NCI-H526 (cell line): ENCODE results near the gene KIAA0040.

Experiments used
- DNase-seq, 2 experiments: peaks; one replicate each; lab custom pipeline; 2025; lab: John Stamatoyannopoulos, UW

Gene KIAA0040

DNA sequence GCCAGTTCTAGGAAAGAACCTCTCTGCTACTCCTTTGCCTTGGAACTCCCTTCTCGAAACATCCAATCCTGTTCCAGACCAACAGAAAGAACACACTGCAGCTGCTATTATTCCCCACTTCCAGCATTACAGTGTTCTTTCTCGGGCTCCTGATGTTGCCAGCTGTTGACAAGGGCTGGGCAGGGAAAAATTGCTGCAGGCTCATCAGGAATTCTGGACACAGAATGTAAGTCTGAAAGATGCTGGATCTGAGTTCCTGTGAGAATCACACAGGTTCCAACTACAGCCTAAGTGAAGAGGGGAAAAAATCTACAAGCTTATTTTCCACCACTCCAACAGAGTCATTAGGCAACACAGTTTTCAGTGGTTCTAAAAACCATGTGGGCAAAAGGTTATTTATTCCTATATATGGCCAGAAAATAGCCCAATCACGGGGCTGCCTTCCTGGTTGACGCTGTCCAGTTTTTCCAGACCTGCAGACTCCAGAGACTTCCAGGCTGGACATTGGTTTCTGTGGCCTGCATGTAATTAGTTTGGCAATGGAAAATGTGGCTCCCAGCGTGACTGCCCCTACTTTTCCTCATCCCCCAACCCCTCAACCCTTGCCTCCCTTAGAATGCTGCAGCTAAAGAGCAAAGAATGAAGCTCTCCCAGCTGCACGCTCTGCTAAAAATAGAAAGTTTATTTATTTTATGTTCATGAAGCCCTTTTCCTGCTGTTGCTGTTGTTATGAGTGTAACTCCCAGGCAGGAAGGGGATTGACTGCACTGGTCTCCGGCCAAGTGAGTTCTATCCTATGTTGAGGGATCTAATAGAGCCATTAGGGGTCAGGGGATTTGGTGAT lies 8.3 kb upstream of the KIAA0040 start:
- no peak for DNase-seq

GRCh38 chr1:175198332-175198731 lies 5.8 kb upstream of the KIAA0040 start:
- no peak for DNase-seq

DNA sequence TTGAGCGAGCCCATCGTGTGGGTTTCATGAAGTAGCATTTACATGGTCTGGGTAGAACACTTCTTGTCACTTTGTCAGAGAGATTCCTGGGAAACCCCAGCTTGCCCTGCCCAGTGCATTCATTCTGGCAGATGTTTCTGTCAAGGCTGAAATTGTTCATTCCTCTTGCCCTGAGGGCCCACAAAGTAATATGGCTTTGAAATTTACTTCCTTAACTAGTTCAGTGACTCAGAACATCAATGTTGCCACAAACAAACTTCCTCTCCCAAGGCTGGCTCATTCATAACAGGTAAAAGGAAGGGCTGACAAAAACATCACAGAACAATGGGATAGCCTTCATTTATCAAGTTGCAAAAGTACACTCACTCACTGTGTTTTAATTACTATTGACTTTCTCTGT lies 5.0 kb upstream of the KIAA0040 start:
- no peak for DNase-seq

DNA sequence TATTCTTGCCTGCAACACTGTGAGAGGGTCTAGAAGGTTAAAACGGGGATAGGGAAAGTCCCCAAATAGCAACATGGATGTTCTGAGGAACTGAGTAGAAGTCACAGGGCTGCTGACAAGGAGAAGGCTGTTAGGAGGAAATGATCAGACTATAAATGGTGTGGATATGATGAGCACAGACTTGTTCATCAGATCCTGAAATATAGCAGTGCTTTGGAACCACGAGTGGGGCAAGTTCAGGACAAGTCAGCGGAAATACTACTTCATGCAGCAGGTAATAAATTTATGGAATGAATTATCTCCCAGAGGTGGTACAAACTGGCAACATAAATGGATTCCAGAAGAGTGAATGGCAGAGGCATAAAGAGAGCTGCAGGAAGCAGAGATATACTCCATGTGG lies 3.2 kb upstream of the KIAA0040 start:
- no peak for DNase-seq

GRCh38 chr1:175195281-175195680 lies 2.7 kb upstream of the KIAA0040 start:
- no peak for DNase-seq

DNA sequence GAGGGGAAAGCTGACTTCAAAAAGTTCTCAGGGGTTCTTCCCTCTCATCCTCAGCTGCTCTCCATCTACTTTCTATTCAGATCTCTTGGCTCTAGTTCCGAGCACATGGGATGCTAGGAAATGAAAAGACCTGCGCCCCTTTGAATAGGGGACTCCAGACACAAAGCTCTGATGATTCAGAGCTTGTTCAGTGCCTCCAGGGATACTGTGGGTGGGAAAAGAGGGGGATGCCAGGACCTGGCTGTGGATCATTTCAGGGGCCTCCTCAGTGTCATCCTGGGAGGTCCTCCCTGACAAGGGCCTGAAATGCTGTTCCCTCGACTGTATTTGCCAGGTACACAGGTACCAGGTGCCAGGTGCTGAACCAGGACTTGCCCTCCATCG lies 943 bp upstream of the KIAA0040 start:
- peak in 1 of 2 experiments; percentile 39 for DNase-seq

DNA sequence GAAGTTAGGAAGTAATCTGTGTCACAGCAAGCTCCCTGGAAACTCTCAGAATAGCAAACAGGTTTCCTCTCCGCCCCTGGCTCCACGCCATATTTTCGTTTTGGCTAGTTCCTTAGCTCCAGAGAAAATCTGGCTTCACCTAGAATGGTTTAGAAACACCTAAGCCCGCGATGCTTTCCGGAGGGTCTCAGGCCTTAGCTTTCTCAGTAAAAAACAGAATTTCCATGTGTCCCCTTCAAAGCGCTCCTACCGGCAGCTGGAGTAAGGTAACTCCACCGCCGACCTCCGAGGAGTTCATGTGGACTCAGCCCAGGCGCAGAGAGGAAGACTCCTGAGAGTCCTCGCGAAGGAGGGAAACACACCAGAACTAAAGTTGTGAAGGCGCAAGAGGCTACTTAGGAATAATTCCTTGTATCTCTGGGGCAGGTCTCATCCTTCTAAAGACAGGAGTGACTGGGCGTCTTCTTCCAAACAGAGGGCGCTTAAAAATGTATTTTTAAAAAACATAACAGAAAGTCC lies 406 bp downstream of the KIAA0040 start:
- peak; percentile 54 to 83 for DNase-seq

DNA sequence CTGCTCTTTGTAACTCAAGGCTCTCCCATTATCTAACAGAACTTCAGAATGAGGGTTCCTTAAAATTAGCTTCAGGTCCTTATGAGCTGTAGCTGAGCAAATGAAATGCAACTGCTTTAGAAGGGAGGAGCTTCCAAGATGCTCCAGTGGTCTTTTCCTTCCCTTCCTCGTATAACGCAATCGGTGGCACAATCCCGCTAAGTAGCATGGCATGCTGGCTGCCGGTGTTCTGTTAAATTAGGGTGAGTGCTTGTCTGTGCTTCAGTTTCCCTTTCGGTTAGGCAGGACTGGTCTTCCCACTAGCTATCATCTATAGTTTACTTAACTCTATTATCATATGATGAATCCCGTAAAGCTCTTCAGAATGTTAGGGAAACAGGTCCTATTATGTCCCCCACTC lies 917 bp downstream of the KIAA0040 start:
- DNase-seq, result peak in 1 of 2 experiments; percentile 46

DNA sequence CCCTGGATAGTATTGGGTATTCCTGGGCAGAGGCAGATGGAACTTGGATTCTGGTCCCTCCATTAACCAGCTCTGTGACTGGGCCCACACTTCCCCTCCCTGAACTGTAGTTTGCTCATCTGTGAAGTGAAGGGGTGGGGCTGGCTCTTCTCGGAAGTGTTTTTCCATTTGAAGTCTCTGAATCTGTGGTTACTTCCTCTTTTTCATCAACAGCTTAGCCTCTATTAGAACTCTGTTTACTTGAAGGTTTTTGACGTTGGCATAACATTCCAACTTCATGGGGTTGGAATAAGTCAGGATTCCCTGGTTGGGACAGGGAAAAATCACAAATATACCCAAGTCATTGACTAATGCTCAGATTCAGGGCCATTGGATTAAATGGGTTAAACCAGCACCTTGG lies 3.6 kb downstream of the KIAA0040 start:
- DNase-seq, result no peak

- no peak for DNase-seq
Observed at GRCh38 chr1:175186433-175187160, 6.0 kb downstream of the KIAA0040 start.

DNA sequence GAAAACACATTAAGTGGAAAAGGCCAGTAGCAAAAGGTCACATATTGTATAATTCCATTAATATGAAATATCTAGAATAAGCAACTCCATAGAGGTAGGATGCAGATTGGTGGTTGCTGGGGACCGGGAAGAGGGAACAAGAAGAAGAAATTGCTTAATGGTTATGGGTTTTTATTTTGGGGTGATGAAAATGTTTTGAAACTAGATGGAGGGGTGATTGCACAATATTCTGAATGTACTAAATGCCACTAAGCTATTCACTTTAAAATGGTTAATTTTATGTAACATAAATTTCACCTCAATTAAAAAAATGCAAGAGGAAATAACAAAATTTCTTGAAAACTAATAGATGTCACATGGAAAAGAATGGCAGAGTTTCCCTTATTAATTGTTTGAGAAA lies 6.7 kb downstream of the KIAA0040 start:
- no peak for DNase-seq

DNA sequence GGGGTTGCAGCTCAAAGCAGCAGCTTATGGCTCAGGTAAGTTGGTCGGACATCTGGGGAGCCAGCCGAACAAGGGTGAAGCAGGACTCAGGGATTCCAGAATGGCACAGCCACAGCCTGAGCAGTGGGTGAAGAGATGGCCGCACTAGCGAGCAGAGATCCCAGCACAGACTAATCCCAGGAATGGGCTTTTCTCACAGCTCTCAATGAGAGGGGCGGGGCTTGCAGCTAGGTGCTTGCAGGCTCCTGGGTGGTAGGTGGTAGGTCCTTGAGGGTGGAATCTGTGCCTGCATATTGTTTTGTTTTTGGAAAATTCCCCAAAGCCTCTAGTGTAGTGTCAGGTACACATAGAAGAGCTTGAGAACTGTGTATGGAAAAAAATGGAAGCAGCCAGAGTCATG lies 9.0 kb downstream of the KIAA0040 start:
- no peak for DNase-seq

DNA sequence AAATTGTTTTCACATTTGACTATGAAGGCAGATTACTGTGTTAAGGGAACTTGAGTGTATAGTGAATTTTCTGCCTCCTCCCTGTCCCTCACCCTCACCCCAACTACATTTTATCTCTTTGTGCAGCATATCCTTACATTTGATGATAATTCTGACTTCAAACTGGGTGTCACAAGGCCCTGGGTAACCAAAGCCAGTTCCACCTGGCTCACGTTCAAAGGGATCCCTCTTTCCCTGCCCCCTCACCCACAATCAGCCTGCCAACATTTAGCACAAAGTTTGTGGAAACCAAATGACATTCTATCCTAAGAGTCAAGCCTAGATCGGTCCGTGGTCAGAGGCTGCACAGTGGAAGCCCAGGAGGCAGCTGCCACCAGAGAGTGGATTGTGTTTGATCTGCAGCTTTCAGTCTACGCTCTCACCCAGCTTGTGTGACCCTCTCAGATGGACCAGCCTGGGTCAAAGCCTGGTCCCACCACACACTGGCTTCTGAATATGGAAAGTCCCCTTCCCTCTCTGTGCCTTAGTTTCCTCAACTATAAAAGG lies 10.3 kb downstream of the KIAA0040 start:
- DNase-seq, result no peak

GRCh38 chr1:175179837-175180590 lies 12.6 kb downstream of the KIAA0040 start:
- no peak for DNase-seq

- no peak for DNase-seq
Observed at GRCh38 chr1:175178456-175178855, 14.1 kb downstream of the KIAA0040 start.

DNA sequence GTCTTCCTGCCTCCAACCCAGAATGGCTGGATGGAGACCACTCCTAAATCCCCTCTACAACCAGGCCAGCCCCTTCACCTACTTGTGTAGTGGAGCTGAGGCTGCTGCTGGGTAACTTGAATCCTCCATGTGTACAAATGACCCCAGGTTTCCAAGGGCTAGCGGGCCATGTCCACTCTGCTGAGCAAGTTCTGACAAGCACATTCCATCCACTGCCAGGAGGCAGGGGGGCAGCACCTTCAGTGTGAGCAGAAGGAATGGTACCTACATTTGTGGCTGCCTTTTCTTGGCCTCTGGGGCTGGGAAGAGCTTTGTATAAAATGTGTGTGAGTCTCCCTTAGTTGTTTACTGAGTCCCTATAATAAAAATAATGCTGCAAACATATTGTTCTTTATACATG lies 14.5 kb downstream of the KIAA0040 start:
- DNase-seq, result no peak

DNA sequence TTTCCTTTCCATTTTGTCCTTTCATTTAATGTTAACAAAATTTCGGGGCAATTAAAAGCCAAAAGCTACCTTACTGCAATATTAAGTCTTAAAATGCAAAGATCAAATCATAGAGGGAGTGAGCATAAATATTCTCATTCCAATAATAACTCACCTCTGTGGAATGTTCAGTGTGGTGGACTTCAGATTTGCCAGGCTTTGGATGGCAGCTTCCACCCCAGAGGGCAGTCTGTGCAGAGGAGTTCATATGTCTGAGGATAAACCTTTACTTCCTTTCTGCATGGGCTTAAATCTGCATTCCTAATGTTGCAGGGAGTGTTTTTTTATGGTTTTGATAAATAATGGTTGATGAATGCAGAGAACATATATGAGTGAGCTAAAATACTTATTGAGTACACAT lies 16.3 kb downstream of the KIAA0040 start:
- no peak for DNase-seq

GRCh38 chr1:175174309-175175102 lies 18.1 kb downstream of the KIAA0040 start:
- no peak for DNase-seq

- no peak for DNase-seq
Observed at GRCh38 chr1:175173531-175173930, 19.0 kb downstream of the KIAA0040 start.

GRCh38 chr1:175172503-175172902 lies 20.1 kb downstream of the KIAA0040 start:
- no peak for DNase-seq
